Pons (tissue), 1 donor: ENCODE results near the gene NGB.
"Not testable (repeated sequence)": the region's sequence is repeated elsewhere in the genome, so short reads cannot be mapped to it uniquely, and the experiment has no call there.

Experiments
- DNase-seq: peaks from one replicate; pipeline ENCODE4 v3.0.0-alpha.2; 2016; ENCODE audit warnings: low spot score

NGB gene

GRCh38 chr14:77271113-77271710, at the start of gene NGB:
TSS of gene NGB (minus strand) at chr14:77271206. CDS start at chr14:77270937, 269 bp downstream.
- DNase-seq, result no peak

- peak; percentile 92 for DNase-seq
Observed at GRCh38 chr14:77320238-77320935, 49.4 kb upstream of the NGB start, which contains the start of gene POMT2. TSS of gene POMT2 (minus strand) at chr14:77320883. CDS start at chr14:77320681, 202 bp downstream.

GRCh38 chr14:77319422-77319821, 48.4 kb upstream of the NGB start:
- DNase-seq, result peak; percentile 76

DNA sequence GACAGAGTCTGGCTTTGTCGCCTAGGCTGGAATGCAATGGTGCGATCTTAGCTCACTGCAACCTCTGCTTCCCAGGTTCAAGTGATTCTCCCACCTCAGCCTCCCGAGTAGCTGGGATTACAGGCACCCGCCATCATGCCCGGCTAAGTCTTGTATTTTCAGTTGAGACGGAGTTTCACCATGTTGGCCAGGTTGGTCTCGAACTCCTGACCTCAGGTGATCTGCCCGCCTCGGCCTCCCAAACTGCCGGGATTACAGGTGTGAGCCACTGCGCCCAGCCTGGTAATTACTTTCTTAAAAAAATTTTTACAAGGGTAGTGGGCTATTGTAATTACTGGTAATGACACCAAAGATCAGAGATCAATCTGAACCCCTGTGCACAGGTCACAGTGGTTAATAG, 47.8 kb upstream of the NGB start:
- not testable (repeated sequence) for DNase-seq

DNA sequence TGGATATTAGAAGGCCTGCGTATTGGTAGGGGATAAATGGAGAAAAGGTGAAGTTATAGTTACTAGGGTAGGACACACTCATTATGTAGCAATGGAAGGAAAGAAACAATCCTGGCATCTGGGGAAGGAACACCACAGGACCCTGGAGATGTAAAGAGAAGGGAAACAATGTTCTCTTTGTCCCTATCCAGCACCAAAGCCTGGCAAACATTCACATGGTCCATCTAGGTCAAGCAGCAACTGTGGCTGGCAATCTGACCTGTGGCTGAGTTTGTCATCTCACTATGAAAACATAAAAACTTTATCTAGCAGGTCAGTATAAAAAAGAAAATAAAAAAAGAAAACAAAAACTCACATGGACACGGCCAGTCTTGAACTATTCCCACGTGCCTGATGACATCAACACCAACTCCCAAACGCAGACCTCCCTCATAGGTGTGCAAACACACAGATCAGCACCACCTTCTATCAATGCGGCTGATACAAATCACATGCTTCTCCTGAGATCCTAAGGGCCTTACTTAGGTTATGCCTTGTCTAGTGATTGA, 47.1 kb upstream of the NGB start:
- DNase-seq, result peak; percentile 90

- DNase-seq, result no peak
Observed at GRCh38 chr14:77316872-77317301, 45.9 kb upstream of the NGB start.

DNA sequence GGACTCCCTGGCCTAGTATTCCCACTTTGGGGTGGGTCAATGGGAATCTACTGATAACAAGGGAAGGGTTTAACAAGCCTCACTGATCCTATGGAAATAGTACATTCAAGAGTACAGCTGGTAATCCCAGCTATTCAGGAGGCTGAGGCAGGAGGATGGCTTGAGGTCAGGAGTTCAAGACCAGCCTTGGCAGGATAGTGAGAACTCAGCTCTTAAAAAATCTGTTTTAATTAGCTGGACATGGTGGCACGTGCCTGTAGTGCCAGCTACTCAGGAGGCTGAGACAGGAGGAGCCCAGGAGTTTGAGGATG, 45.1 kb upstream of the NGB start:
- DNase-seq, result no peak

DNA sequence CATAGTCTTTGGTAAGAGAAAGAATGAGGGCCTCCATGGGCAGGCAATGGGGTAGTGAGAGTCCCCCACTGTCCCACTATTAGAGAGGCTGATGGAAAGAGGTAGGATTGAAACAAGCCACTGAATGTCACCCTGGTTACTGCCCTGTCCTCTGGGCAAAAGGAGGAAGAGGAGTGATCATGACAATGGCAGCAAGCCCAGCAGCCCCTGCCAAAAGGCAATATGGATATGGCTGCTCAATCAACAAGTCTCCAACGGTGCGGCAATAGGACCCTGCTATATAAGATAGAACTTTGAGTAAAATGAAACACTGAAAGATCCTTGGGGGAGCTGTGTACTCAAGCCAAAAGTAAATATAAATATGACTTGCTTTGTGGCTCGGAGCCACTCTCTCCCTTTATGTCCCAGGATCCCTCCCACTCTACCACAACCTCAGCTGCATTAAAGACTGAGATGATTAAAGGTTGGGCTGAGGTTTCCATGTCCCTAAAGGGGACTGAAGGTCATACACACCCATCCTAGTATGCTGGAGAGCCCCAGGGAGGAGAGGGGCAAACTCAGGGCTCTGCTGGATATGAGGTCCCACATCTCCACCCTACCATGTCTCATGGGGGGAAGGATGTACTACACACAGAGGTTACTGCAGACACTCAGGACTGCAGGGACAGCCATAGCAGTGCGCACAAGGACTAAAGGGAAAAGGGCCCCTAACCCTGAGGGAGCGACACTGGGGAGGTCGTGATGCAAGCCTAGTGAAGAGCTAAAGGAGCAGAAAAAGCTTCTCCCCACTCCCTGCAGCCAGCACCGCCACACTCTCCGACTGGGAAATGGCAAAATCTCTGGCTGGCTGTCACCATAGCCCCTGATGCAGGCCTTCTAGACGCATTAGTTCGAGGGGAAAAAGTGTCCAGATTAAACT, 43.8 kb upstream of the NGB start:
- DNase-seq, result peak; percentile 59

DNA sequence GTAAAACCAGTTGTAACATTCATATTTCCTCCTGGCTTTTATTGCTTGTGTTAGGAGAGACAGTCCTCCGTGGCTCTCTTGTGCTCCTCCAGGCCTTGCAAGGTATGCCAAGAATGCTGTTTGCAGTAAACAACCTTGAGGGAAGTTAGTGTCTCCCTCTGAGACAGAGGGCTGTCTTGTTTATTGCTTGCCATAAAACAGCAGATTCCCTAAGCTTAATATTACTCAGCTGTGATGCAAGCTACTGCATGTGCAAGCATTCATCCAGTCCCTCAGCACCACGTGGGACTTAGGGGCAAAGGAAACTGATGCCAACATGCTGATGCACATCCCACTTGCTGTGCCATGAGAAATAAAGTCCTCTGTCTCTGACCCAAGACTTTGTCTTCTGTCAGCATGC, 43.0 kb upstream of the NGB start:
- DNase-seq, result peak; percentile 75

GRCh38 chr14:77313371-77313770, 42.4 kb upstream of the NGB start:
- DNase-seq, result no peak

GRCh38 chr14:77311217-77311616, 40.2 kb upstream of the NGB start:
- no peak for DNase-seq

- DNase-seq, result no peak
Observed at GRCh38 chr14:77310026-77310425, 39.0 kb upstream of the NGB start.

DNA sequence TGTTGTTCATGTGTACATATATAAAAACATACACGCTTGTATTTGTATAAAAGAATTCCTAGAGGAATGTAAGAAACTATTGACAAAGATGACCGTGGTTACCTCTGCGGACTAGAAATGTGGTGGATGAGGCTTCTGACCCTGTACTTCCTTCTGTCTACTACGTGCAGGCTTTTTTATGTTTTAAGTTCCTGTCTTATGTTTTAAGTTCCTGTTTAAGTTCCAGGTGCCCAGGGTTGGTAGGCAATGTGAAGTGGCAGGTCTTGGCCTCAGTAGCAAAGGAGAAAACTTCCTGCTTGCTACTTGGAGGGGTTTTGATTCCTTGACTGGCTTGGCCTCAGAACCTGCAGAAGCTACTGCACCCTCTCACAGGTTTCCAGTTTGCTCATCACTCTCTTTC, 38.1 kb upstream of the NGB start:
- DNase-seq, result no peak

DNA sequence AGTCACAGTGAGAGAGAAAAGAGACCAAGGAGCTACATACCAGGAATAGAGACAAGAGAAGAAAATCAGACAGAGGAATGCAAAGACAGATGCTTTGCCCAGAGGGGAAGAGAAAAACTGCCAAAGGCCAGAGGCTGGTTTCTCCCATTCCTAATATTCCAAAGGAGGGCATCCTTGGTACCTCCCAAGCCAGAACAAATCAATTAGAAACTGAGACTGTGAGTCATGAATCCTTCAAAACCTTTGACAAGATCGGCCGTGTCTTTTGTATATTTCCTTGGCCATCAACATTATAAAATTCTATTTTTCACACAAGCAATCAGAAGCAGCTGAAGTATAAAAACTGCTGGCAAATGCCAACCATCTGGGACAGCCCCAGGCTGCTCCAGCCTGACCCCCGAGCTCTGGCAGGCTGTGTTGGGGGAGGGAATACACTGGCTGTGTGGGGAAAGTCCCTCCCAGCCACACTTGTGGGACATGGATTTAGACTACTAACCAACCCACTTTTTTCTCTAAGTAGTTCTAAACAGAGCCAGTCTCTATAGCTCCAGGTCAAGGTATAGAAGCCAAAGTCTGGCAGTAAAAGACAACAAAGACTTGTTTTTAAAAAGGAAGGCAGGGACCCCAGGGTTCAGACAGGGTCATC, 36.0 kb upstream of the NGB start:
- DNase-seq, result peak; percentile 90

GRCh38 chr14:77306416-77306815, 35.4 kb upstream of the NGB start:
- DNase-seq, result peak; percentile 99

DNA sequence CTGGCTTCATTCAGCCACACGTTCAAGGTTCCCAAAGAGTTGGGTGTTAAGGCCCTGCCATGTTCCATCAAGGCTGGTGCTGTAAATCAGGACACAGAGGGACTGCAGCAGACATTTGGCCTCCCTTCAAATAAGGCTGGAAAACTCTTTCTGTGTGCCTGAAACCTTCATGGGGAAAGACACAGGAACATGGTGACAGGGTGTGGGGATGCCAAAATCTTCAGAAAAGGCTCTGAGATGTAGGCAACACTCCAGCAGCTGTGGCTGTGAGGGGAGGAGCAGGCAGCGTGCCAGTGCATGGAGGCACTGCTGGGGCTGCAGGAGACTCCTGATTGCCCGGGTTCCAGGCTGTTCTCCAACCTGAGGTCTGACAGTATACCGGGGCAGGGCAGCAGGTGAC, 34.7 kb upstream of the NGB start:
- peak; percentile 63 for DNase-seq

DNA sequence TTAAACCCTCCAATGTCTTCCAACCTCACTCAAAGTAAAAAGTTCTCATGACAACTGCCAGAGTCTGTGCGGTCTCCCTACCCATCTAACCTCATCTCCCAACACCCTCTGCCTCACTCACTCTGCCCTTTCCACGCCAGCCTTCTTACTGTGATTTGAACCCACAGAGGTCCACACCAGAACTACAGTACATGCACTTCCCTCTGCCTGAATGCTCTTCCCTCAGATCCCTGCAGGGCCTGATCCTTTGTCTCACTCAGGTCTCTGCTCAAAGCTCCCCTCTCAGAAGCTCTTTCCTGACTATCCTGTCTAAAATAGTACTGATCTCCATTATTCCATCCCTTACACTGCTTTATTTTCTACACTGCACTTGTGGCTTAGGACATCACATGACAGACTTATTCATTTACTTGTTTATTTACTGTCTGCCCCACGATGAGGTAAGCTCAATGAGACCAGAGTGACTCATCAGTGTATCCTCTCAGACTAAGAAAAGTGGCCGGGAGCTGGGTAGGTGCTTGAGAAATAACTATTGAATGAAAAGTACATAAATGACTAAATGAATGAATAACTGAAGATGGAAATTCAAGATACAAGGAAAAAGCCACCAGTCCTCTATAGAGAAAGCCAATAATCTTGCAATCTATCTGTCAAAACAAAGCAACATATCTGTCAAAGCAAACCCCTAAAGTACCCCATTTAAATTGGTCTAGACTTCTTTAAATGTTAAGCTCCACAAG, 32.6 kb upstream of the NGB start:
- DNase-seq, result peak; percentile 89

DNA sequence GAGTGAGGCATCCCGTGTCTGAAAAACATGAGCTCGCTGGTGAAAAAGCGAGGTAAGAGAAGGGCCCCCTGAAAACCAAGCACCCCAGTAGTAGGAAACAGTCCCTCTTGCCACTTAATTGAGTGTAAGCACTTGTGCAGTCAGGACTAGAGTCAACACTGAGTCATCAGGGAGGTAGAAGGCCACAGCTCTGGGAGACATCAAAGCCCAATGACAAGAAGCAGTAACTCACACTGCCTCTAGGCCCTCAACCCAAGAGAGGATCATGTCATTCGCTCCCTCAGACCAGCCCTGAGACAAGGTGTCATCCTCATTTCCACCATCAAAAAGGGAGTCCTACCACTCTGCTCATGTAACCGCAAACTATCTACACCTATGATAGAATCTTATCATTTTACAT, 31.9 kb upstream of the NGB start:
- DNase-seq, result no peak

GRCh38 chr14:77301103-77301502, 30.1 kb upstream of the NGB start:
- DNase-seq, result peak; percentile 98

GRCh38 chr14:77299771-77300170, 28.8 kb upstream of the NGB start:
- DNase-seq, result no peak

DNA sequence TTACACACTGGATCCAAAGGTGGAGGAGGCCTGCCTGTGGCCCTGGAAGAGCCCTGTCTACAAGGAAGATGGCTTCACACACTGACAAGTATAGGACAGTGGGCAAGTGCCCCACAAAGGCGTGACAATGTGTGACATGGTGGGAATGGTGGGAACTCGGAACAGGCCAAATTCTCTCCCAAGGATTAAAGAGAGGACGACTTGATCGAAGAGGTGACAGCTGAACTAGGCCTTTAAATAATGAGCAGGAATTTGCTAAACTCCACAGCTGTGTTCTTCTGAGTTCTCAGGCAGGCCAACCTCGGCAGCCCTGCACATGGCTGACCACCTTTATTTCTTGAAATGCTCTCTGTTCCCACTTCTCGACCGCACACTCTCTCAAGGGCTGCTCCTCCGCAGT, 25.9 kb upstream of the NGB start:
- DNase-seq, result no peak
